Vagina (tissue), 2 donors: ENCODE results near the gene RGR. TPM values are rescaled to one million over a fixed set of nuclear protein-coding genes. Genes with fewer than 3 reads are reported as not detected.

Experiments used
- DNase-seq, 2 donors: peaks; one replicate each; pipeline ENCODE4 v3.0.0-alpha.2; 2017; ENCODE audit errors: extremely low spot score in 2 of 2
- H3K27ac ChIP-seq: fragments of 200-600 bp; sonication (generic); one replicate; pipeline ENCODE4 v1.5.1; 2019
- H3K27me3 ChIP-seq: fragments of 200-600 bp; sonication (generic); one replicate; pipeline ENCODE4 v1.5.1; 2019
- H3K36me3 ChIP-seq, 2 donors: fragments of 200-600 bp; sonication (generic); one replicate each; pipeline ENCODE4 v1.5.1; 2017 to 2019
- H3K4me1 ChIP-seq: fragments of 200-600 bp; sonication (generic); one replicate; pipeline ENCODE4 v1.5.1; 2019
- H3K4me3 ChIP-seq, 2 donors: fragments of 200-600 bp; sonication (generic); 1 replicate in 1 of 2; 2 replicates in 1 of 2; pipeline ENCODE4 v1.5.1; 2016 to 2019
- H3K9me3 ChIP-seq: fragments of 200-600 bp; sonication (generic); one replicate; pipeline ENCODE4 v1.5.1; 2019
- CTCF ChIP-seq, 3 experiments: fragments of 450-650 bp in 2 of 3; fragments of 200-600 bp in 1 of 3; sonication (generic) in 1 of 3; IDR thresholded peaks; one replicate each; pipeline ENCODE4 v1.5.1; 2017 to 2019; ENCODE audit warnings: antibody characterized with exemption in 3 of 3, mild to moderate bottlenecking in 2 of 3, moderate library complexity in 2 of 3
- POLR2A ChIP-seq, 2 donors: fragments of 450-650 bp; IDR thresholded peaks; one replicate each; pipeline ENCODE4 v1.6.1; 2017; ENCODE audit warnings: antibody characterized with exemption in 2 of 2, mild to moderate bottlenecking in 2 of 2, moderate library complexity in 2 of 2
- POLR2AphosphoS5 ChIP-seq, 2 donors: sonication (generic); formaldehyde crosslinking; IDR thresholded peaks; one replicate each; pipeline ENCODE4 v1.9.0; 2017; ENCODE audit warnings: antibody characterized with exemption in 2 of 2, mild to moderate bottlenecking in 2 of 2, low read depth in 1 of 2; ENCODE audit not compliant: insufficient read depth in 1 of 2
- intact Hi-C: fragments of 100-400 bp; cut with DNase I; formaldehyde crosslinking; loops from one replicate; pipeline ENCODE4 v1.15.1; 2023
- total RNA-seq: library from RNA; depleted of rRNA; stranded (reverse); fragments of >200 nt; gene quantifications from one replicate; pipeline ENCODE4 v1.2.3, GENCODE V29; 2016

RGR gene
- total RNA-seq, 1 donor from 2014 or later: not detected

- intact Hi-C loops: no loop called here
- H3K27ac ChIP-seq: no peak overlapping the region
Observed at GRCh38 chr10:84235096-84235495, 9.8 kb upstream of the RGR start.

GRCh38 chr10:84236807-84237198 lies 8.1 kb upstream of the RGR start:
- Histone ChIP-seq H3K27ac (no peak overlapping the region), H3K27me3 (no peaks in the 10 kb centered on the region), H3K4me3 (no peak overlapping the region), H3K9me3 (no peaks in the 10 kb centered on the region), H3K4me1 (no peaks in the 10 kb centered on the region), H3K36me3 (no peaks in the 10 kb centered on the region)
- DNase-seq: no peak
- no peak for TF ChIP-seq CTCF (IDR thresholded peaks at IDR 0.05)
- no peak for TF ChIP-seq POLR2A (IDR thresholded peaks at IDR 0.05)
- TF ChIP-seq POLR2AphosphoS5 (IDR thresholded peaks at IDR 0.05; ENCODE audit: insufficient read depth in 1 of 2, low read depth in 1 of 2): no peak
- intact Hi-C loops: no loop called here

More at GRCh38 chr10:84235096-84235495, 9.8 kb upstream of the RGR start:
- TF ChIP-seq POLR2A (IDR thresholded peaks at IDR 0.05): no peak
- no peak for TF ChIP-seq POLR2AphosphoS5 (IDR thresholded peaks at IDR 0.05; ENCODE audit: insufficient read depth in 1 of 2, low read depth in 1 of 2)
- no peak for TF ChIP-seq CTCF (IDR thresholded peaks at IDR 0.05)
- Histone ChIP-seq H3K36me3 (no peaks in the 10 kb centered on the region), H3K4me1 (no peaks in the 10 kb centered on the region), H3K27me3 (no peaks in the 10 kb centered on the region), H3K4me3 (no peak overlapping the region), H3K9me3 (no peaks in the 10 kb centered on the region)
- DNase-seq: no peak

GRCh38 chr10:84237199-84238051 lies 7.4 kb upstream of the RGR start:
- Histone ChIP-seq H3K36me3 (no peaks in the 10 kb centered on the region), H3K4me1 (no peaks in the 10 kb centered on the region), H3K27me3 (no peaks in the 10 kb centered on the region), H3K9me3 (no peaks in the 10 kb centered on the region), H3K27ac (no peak overlapping the region), H3K4me3 (no peak overlapping the region)
- intact Hi-C loops: no loop called here
- TF ChIP-seq CTCF (IDR thresholded peaks at IDR 0.05) (no peak), POLR2AphosphoS5 (IDR thresholded peaks at IDR 0.05; ENCODE audit: insufficient read depth in 1 of 2, low read depth in 1 of 2) (no peak), POLR2A (IDR thresholded peaks at IDR 0.05) (no peak)
- no peak for DNase-seq

- DNase-seq: no peak
- TF ChIP-seq POLR2AphosphoS5 (IDR thresholded peaks at IDR 0.05; ENCODE audit: insufficient read depth in 1 of 2, low read depth in 1 of 2) (no peak), POLR2A (IDR thresholded peaks at IDR 0.05) (no peak), CTCF (IDR thresholded peaks at IDR 0.05) (no peak)
- no peaks in the 10 kb centered on the region for H3K4me1 ChIP-seq
- H3K27ac ChIP-seq: no peak overlapping the region
- H3K9me3 ChIP-seq: no peaks in the 10 kb centered on the region
- intact Hi-C loops: no loop called here
- H3K36me3 ChIP-seq: no peaks in the 10 kb centered on the region
- no peak overlapping the region for H3K4me3 ChIP-seq
- no peaks in the 10 kb centered on the region for H3K27me3 ChIP-seq
Observed at GRCh38 chr10:84238909-84239308, 5.9 kb upstream of the RGR start.

GRCh38 chr10:84241185-84241790 lies 3.6 kb upstream of the RGR start, which contains the start of gene LRIT1:
LRIT1 (minus strand) TSS chr10:84241546; CDS start chr10:84241439, 107 bp downstream.
- no peak for DNase-seq
- Histone ChIP-seq H3K4me1 (no peaks in the 10 kb centered on the region), H3K9me3 (no peaks in the 10 kb centered on the region), H3K27me3 (no peaks in the 10 kb centered on the region), H3K27ac (no peak within 1 kb of the TSS), H3K36me3 (no peaks in the 10 kb centered on the region), H3K4me3 (no peak within 1 kb of the TSS)
- intact Hi-C loops: no loop called here
- TF ChIP-seq CTCF (IDR thresholded peaks at IDR 0.05) (no peak), POLR2AphosphoS5 (IDR thresholded peaks at IDR 0.05; ENCODE audit: insufficient read depth in 1 of 2, low read depth in 1 of 2) (no peak), POLR2A (IDR thresholded peaks at IDR 0.05) (no peak)
